ENCODE data around the gene SLC4A1. TPM values are rescaled to one million over a fixed set of nuclear protein-coding genes. Genes with fewer than 3 reads are reported as not detected.
A peak's percentile ranks its signal among the peaks of the same experiment; 100 is the strongest.

Gene SLC4A1
- total and polyA plus RNA-seq, 3 donors from 2014 or later: 0.12 to 0.71 (median 0.37) TPM

- H3K4me1 ChIP-seq: no peaks in the 10 kb centered on the region
- no peak overlapping the region for H3K4me3 ChIP-seq
- no peaks in the 10 kb centered on the region for H3K27me3 ChIP-seq
- H3K36me3 ChIP-seq (ENCODE audit: low read depth, missing control alignments): no peaks in the 10 kb centered on the region
- DNase-seq: no peak
- no peak overlapping the region for H3K27ac ChIP-seq
- intact Hi-C loops (cut with DNase I; ENCODE audit: low total_unique reads): no loop called here
- no peak for TF ChIP-seq CTCF (IDR thresholded peaks at IDR 0.05)
- no peak for TF ChIP-seq POLR2A (IDR thresholded peaks at IDR 0.05)
- WGBS, 2 donors: 71 to 90% methylated on average over 2 to 6 of the region's 6 CpGs
- H3K9me3 ChIP-seq: no peaks in the 10 kb centered on the region
Observed at GRCh38 chr17:44229090-44229489, 38.8 kb downstream of the SLC4A1 start.

GRCh38 chr17:44223541-44224071 lies 44.3 kb downstream of the SLC4A1 start:
- Histone ChIP-seq H3K36me3 (ENCODE audit: low read depth, missing control alignments) (no peaks in the 10 kb centered on the region), H3K9me3 (no peaks in the 10 kb centered on the region), H3K4me3 (no peak overlapping the region), H3K27me3 (no peaks in the 10 kb centered on the region), H3K4me1 (peaks cover 20% of the 10 kb centered on the region), H3K27ac (peak overlapping the region; percentile 91 to 99)
- no peak for TF ChIP-seq CTCF (IDR thresholded peaks at IDR 0.05)
- TF ChIP-seq POLR2A (IDR thresholded peaks at IDR 0.05): no peak
- 30 to 31% methylated on average over 7 of the region's 7 CpGs for WGBS, 2 donors
- DNase-seq: peak; percentile 66
- intact Hi-C loops (cut with DNase I; ENCODE audit: low total_unique reads): loop anchor here (5.0 kb wide), 1 partner anchor 99 kb away; the partner anchor contains the start of gene SLC25A39

GRCh38 chr17:44222112-44222869 lies 45.6 kb downstream of the SLC4A1 start:
- WGBS, 2 donors: 1 to 4% methylated on average over 32 to 36 of the region's 36 CpGs
- no peaks in the 10 kb centered on the region for H3K27me3 ChIP-seq
- intact Hi-C loops (cut with DNase I; ENCODE audit: low total_unique reads): loop anchor here (5.0 kb wide), 1 partner anchor 100 kb away; the partner anchor contains the start of gene SLC25A39
- TF ChIP-seq POLR2A (IDR thresholded peaks at IDR 0.05): peak; percentile 33
- TF ChIP-seq CTCF (IDR thresholded peaks at IDR 0.05): peak in 1 of 3 experiments; percentile 1
- peak overlapping the region; percentile 78 to 93 for H3K4me3 ChIP-seq
- H3K27ac ChIP-seq: peak overlapping the region; percentile 91 to 99
- no peaks in the 10 kb centered on the region for H3K36me3 ChIP-seq (ENCODE audit: low read depth, missing control alignments)
- H3K9me3 ChIP-seq: no peaks in the 10 kb centered on the region
- peak; percentile 92 for DNase-seq
- H3K4me1 ChIP-seq: peaks cover 29% of the 10 kb centered on the region

GRCh38 chr17:44221862-44222111 lies 46.1 kb downstream of the SLC4A1 start:
- Histone ChIP-seq H3K9me3 (no peaks in the 10 kb centered on the region), H3K27ac (peak overlapping the region; percentile 91 to 99), H3K27me3 (no peaks in the 10 kb centered on the region), H3K36me3 (ENCODE audit: low read depth, missing control alignments) (no peaks in the 10 kb centered on the region), H3K4me1 (peaks cover 31% of the 10 kb centered on the region), H3K4me3 (peak overlapping the region; percentile 78 to 93)
- WGBS, 2 donors: 1% methylated on average over 16 to 17 of the region's 17 CpGs
- intact Hi-C loops (cut with DNase I; ENCODE audit: low total_unique reads): loop anchor here (5.0 kb wide), 1 partner anchor 101 kb away; the partner anchor contains the start of gene SLC25A39
- TF ChIP-seq POLR2A (IDR thresholded peaks at IDR 0.05) (no peak), CTCF (IDR thresholded peaks at IDR 0.05) (no peak)
- DNase-seq: no peak

All from testis (tissue), 3 donors.